ENCODE measurements around the gene FBXL3.

- TF ChIP-seq POLR2A (IDR thresholded peaks at IDR 0.05; ENCODE audit: low read depth, low read length), result no peak
- TF ChIP-seq TAF1 (IDR thresholded peaks at IDR 0.05; ENCODE audit: borderline replicate concordance, low read depth, low read length), result no peak
These were observed 33.5 kb downstream of the FBXL3 start for GRCh38 chr13:76993473-76993872.

All from GM12892 (cell line).